DOHH2 (cell line): Measurements from ENCODE around the gene AP3B2.

ENCODE experiments used
- H3F3A ChIP-seq: fragments of 200-600 bp; sonication (generic), shearing (Covaris generic); 2 replicates; pipeline ENCODE4 v1.6.0; 2016; ENCODE audit warnings: antibody characterized with exemption, mild to moderate bottlenecking; ENCODE audit not compliant: control insufficient read depth, insufficient read depth
- H3K27ac ChIP-seq: fragments of 200-600 bp; sonication (generic); 2 replicates; pipeline ENCODE4 v1.5.1; 2014; ENCODE audit warnings: low read depth, mild to moderate bottlenecking, low read length, moderate library complexity
- H3K27me3 ChIP-seq: fragments of 200-600 bp; sonication (generic); 2 replicates; pipeline ENCODE4 v1.6.1; 2014; ENCODE audit warnings: mild to moderate bottlenecking, low read length, mixed read lengths; ENCODE audit not compliant: control insufficient read depth
- H3K36me3 ChIP-seq: fragments of 200-600 bp; sonication (generic); 2 replicates; pipeline ENCODE4 v1.6.1; 2014; ENCODE audit warnings: mild to moderate bottlenecking, low read length, moderate library complexity, mixed read lengths; ENCODE audit not compliant: control insufficient read depth
- H3K4me1 ChIP-seq: fragments of 200-600 bp; sonication (generic); 2 replicates; pipeline ENCODE4 v1.6.1; 2014; ENCODE audit warnings: mild to moderate bottlenecking, low read length, mixed read lengths; ENCODE audit not compliant: control insufficient read depth
- H3K4me2 ChIP-seq: fragments of 200-600 bp; sonication (generic); 2 replicates; pipeline ENCODE4 v1.6.0; 2014; ENCODE audit warnings: mild to moderate bottlenecking, low read length, moderate library complexity
- H3K4me3 ChIP-seq: fragments of 200-600 bp; sonication (generic); 2 replicates; pipeline ENCODE4 v1.5.1; 2014; ENCODE audit warnings: mild to moderate bottlenecking, low read length, mixed read lengths
- H3K79me2 ChIP-seq: fragments of 200-600 bp; sonication (generic); 2 replicates; pipeline ENCODE4 v1.6.1; 2014; ENCODE audit warnings: mild to moderate bottlenecking, low read length, mixed read lengths; ENCODE audit not compliant: control insufficient read depth
- H3K9me2 ChIP-seq: fragments of 200-600 bp; sonication (generic); replicated peaks from 2 replicates; pipeline ENCODE4 v1.6.1; 2014; ENCODE audit warnings: mild to moderate bottlenecking, low read length, mixed read lengths; ENCODE audit not compliant: control insufficient read depth
- H3K9me3 ChIP-seq: fragments of 200-600 bp; sonication (generic); 2 replicates; pipeline ENCODE4 v1.6.1; 2014; ENCODE audit warnings: antibody characterized with exemption, low read length, mixed read lengths; ENCODE audit not compliant: control insufficient read depth, insufficient read depth
- H4K20me1 ChIP-seq: fragments of 200-600 bp; sonication (generic); 2 replicates; pipeline ENCODE4 v1.6.0; 2014; ENCODE audit warnings: low read depth, mild to moderate bottlenecking, antibody characterized with exemption, low read length, moderate library complexity; ENCODE audit not compliant: control insufficient read depth, insufficient read depth
- CTCF ChIP-seq: fragments of 200-600 bp; sonication (generic); IDR thresholded peaks from one replicate; pipeline ENCODE4 v1.5.1; 2014; ENCODE audit warnings: antibody characterized with exemption, mild to moderate bottlenecking, low read depth, low read length; ENCODE audit not compliant: poor library complexity, severe bottlenecking
- EZH2phosphoT487 ChIP-seq: fragments of 200-600 bp; sonication (generic); IDR thresholded peaks from 2 replicates; pipeline ENCODE4 v1.6.1; 2017; ENCODE audit warnings: borderline replicate concordance, mild to moderate bottlenecking, antibody characterized with exemption, low read length, moderate library complexity, mixed read lengths

Gene AP3B2

GRCh38 chr15:82611348-82611747 lies 98.3 kb downstream of the AP3B2 start:
- Histone ChIP-seq H3K79me2 (no peaks in the 10 kb centered on the region), H3K9me3 (no peaks in the 10 kb centered on the region), H3K27me3 (no peaks in the 10 kb centered on the region), H3K4me2 (no peak overlapping the region), H3K4me1 (no peaks in the 10 kb centered on the region), H3K9me2 (no peaks in the 10 kb centered on the region), H4K20me1 (no peaks in the 10 kb centered on the region), H3F3A (no peaks in the 10 kb centered on the region), H3K4me3 (no peak overlapping the region), H3K36me3 (no peaks in the 10 kb centered on the region), H3K27ac (no peak overlapping the region)
- no peak for TF ChIP-seq EZH2phosphoT487
- no peak for TF ChIP-seq CTCF
